Measurements from ENCODE around the gene ZNF385B. TPM values are rescaled to one million over a fixed set of nuclear protein-coding genes. Genes with fewer than 3 reads are reported as not detected.

ZNF385B gene
- polyA plus RNA-seq, 4 donors, result 0.21 to 2.3 (median 0.22) TPM; not detected in 1

DNA sequence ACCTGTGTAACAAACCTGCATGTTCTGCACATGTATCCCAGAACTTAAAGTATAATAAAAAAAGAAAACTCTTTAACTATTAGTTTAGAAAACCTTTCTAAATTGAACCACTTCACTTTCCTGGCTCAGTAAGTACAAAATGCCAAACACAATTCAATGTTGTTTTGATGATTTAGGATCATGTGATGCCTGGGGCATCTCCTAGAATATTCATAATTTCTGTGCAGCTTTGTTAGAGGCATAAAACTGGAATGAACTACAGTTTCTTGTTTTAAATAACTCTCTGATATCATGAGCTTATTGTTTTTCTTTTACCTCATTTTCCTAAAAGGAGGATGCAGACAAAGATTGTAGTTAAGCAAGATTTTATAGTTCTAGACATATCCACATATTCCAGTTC lies 457.8 kb downstream of the ZNF385B start:
- H3K36me3 ChIP-seq (ENCODE audit: control insufficient read depth in 3 of 3, insufficient read depth in 2 of 3, low read depth in 1 of 3, low read length in 3 of 3), result no peaks in the 10 kb centered on the region
- no peaks in the 10 kb centered on the region for H3K27me3 ChIP-seq (ENCODE audit: control insufficient read depth in 3 of 3, insufficient read depth in 3 of 3, low read length in 3 of 3)
- no peaks in the 10 kb centered on the region for H3K9me3 ChIP-seq (ENCODE audit: control insufficient read depth in 2 of 2, insufficient read depth in 1 of 2, low read depth in 1 of 2, low read length in 1 of 2)
- no peaks in the 10 kb centered on the region for H3K4me1 ChIP-seq (ENCODE audit: control insufficient read depth in 3 of 3, insufficient read depth in 2 of 3, low read depth in 1 of 3, low read length in 2 of 3)
- no peak overlapping the region for H3K27ac ChIP-seq (ENCODE audit: low read depth in 1 of 3, low read length in 2 of 3)
- DNase-seq (no peak), FAIRE-seq (no peak)
- H3K4me3 ChIP-seq (ENCODE audit: low read depth in 1 of 3, low read length in 3 of 3), result no peak overlapping the region

DNA sequence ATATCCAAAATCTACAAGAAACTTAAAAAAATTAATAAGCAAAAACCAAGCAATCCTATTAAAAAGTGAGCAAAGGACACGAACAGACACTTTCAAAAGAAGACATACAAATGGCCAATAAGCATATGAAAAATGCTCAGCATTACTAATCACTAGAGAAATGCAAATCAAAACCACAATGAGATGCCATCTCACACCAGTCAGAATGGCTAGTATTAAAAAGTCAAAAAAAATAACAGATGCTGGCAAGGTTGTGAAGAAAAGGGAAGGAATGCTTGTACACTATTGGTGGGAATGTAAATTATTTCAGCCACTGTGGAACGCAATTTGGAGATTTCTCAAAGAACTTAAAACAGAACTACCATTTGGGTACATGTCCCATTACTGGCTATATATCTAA lies 467.9 kb downstream of the ZNF385B start:
- FAIRE-seq (no peak), DNase-seq (no peak)
- H3K36me3 ChIP-seq (ENCODE audit: control insufficient read depth in 3 of 3, insufficient read depth in 2 of 3, low read depth in 1 of 3, low read length in 3 of 3), result no peaks in the 10 kb centered on the region
- no peak overlapping the region for H3K27ac ChIP-seq (ENCODE audit: low read depth in 1 of 3, low read length in 2 of 3)
- H3K4me3 ChIP-seq (ENCODE audit: low read depth in 1 of 3, low read length in 3 of 3), result no peak overlapping the region
- 70 to 82% (median 70%) methylated on average over 2 of the region's 2 CpGs for WGBS, 3 donors
- no peaks in the 10 kb centered on the region for H3K4me1 ChIP-seq (ENCODE audit: control insufficient read depth in 3 of 3, insufficient read depth in 2 of 3, low read depth in 1 of 3, low read length in 2 of 3)
- no peaks in the 10 kb centered on the region for H3K9me3 ChIP-seq (ENCODE audit: control insufficient read depth in 2 of 2, insufficient read depth in 1 of 2, low read depth in 1 of 2, low read length in 1 of 2)
- H3K27me3 ChIP-seq (ENCODE audit: control insufficient read depth in 3 of 3, insufficient read depth in 3 of 3, low read length in 3 of 3), result no peaks in the 10 kb centered on the region

Other genes with a start within 250 kb of the ZNF385B start
- 10 to 100 TPM in 2 of 4 donors, 1 to 10 TPM in 2; 9.2 to 26.1 (median 9.8) TPM for gene CWC22, start 145.7 kb upstream of the ZNF385B start, polyA plus RNA-seq